RWPE2 (cell line): ENCODE data around the gene SIX2.

Experiments used
- ATAC-seq: fragments of 200-7000 bp; cut with Tn5 transposase; 3 replicates; pipeline ENCODE4 v1.9.1; 2021; ENCODE audit warnings: low read depth
- DNase-seq: peaks from one replicate; pipeline ENCODE4 v3.0.0-alpha.2; 2020; ENCODE audit warnings: low spot score
- H3K27ac ChIP-seq: fragments of 450-650 bp; 2 replicates; pipeline ENCODE4 v1.5.1; 2017; ENCODE audit warnings: mild to moderate bottlenecking; ENCODE audit not compliant: poor library complexity, severe bottlenecking
- H3K27me3 ChIP-seq: fragments of 250-450 bp; sonication (Bioruptor Pico); 2 replicates; pipeline ENCODE4 v1.5.1; 2021; ENCODE audit warnings: mild to moderate bottlenecking, moderate library complexity; ENCODE audit not compliant: insufficient read depth, poor library complexity, severe bottlenecking
- H3K36me3 ChIP-seq: fragments of 250-450 bp; sonication (Bioruptor Pico); 2 replicates; pipeline ENCODE4 v1.5.1; 2020; ENCODE audit warnings: low read depth, mild to moderate bottlenecking, moderate library complexity
- H3K4me1 ChIP-seq: fragments of 250-450 bp; sonication (Bioruptor Pico); 2 replicates; pipeline ENCODE4 v1.5.1; 2021; ENCODE audit warnings: mild to moderate bottlenecking, moderate library complexity; ENCODE audit not compliant: insufficient read depth, poor library complexity, severe bottlenecking
- H3K4me3 ChIP-seq: fragments of 250-450 bp; sonication (Bioruptor Pico); 2 replicates; pipeline ENCODE4 v1.5.1; 2021; ENCODE audit warnings: mild to moderate bottlenecking, moderate library complexity; ENCODE audit not compliant: severe bottlenecking
- H3K9me3 ChIP-seq: fragments of 250-450 bp; sonication (Bioruptor Pico); 2 replicates; pipeline ENCODE4 v1.5.1; 2021; ENCODE audit warnings: mild to moderate bottlenecking, moderate library complexity; ENCODE audit not compliant: severe bottlenecking
- CTCF ChIP-seq: fragments of 450-650 bp; IDR thresholded peaks from one replicate; pipeline ENCODE4 v1.5.1; 2017; ENCODE audit warnings: mild to moderate bottlenecking, moderate library complexity; ENCODE audit not compliant: poor library complexity, severe bottlenecking

The SIX2 gene

GRCh38 chr2:44956843-44957242, 52.4 kb downstream of the SIX2 start:
- Histone ChIP-seq H3K27ac (no peak overlapping the region), H3K4me3 (no peak overlapping the region), H3K27me3 (peaks cover 37% of the 10 kb centered on the region), H3K36me3 (no peaks in the 10 kb centered on the region), H3K4me1 (peaks cover 9% of the 10 kb centered on the region), H3K9me3 (no peaks in the 10 kb centered on the region)
- DNase-seq, result no peak
- ATAC-seq, result no peak
- no peak for TF ChIP-seq CTCF

GRCh38 chr2:44955593-44956392, 53.5 kb downstream of the SIX2 start:
- ATAC-seq, result peak; percentile 71
- Histone ChIP-seq H3K9me3 (no peaks in the 10 kb centered on the region), H3K27me3 (peaks cover 44% of the 10 kb centered on the region), H3K4me1 (peaks cover 9% of the 10 kb centered on the region), H3K36me3 (no peaks in the 10 kb centered on the region), H3K27ac (no peak overlapping the region), H3K4me3 (peak overlapping the region; percentile 14)
- no peak for DNase-seq
- peak; percentile 93 for TF ChIP-seq CTCF
